Measurements from ENCODE around the gene TRAP1. TPM values are rescaled to one million over a fixed set of nuclear protein-coding genes. Genes with fewer than 3 reads are reported as not detected.

TRAP1 gene
- total and polyA plus RNA-seq, 8 donors = 39.5 to 460 (median 88.7) TPM

GRCh38 chr16:3734758-3735221, 17.5 kb upstream of the TRAP1 start:
- 93 to 98% (median 96%) methylated on average over 23 to 25 of the region's 25 CpGs for WGBS, 5 donors
- TF ChIP-seq EP300 (IDR thresholded peaks at IDR 0.05) = no peak
- no peak for TF ChIP-seq POLR2AphosphoS5 (IDR thresholded peaks at IDR 0.05)
- no peak for TF ChIP-seq POLR2A (IDR thresholded peaks at IDR 0.05)
- TF ChIP-seq CTCF (IDR thresholded peaks at IDR 0.05) = no peak
- H3K36me3 ChIP-seq = peaks cover 89 to 100% (median 100%) of the 10 kb centered on the region in 4 donors
- intact Hi-C loops (cut with DNase I; ENCODE audit: low total_unique reads) = no loop called here
- H3K27me3 ChIP-seq = no peaks in the 10 kb centered on the region
- DNase-seq = no peak
- H3K4me3 ChIP-seq = no peak overlapping the region
- H3K9me3 ChIP-seq = no peaks in the 10 kb centered on the region
- H3K4me1 ChIP-seq = peaks cover 0 to 11% (median 3%) of the 10 kb centered on the region in 4 donors
- H3K27ac ChIP-seq = no peak overlapping the region

DNA sequence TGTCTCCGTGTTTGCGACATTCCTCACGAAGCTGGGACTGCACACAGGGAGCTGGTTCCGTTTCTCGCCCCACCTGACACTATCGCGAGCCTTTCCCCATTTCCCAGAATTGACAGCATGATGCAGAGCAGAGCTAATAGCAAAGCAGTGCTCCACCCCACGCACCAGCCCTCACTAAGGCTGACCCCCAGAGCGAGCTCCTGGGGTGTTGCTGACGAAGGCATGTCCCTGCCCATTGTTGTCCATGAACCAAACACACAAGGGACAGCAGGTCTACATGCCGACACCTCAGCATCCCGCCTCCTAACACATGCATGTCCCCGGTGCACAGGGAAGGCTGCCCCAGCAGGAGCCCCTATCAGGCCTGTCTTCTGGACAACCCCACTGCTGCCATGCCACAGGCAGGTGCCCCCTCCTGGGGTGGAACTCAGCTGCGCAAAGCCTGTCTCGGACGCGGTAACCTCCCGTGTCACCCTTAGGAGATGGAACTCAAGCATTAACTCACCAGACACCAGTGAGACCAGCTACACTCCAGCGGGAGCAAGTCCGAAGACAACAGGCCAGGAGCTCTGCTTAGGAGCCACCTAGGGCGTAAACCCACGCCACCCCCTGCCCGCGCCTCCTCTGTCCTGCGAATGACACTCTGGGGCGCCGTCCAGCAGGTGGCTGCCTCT, 16.9 kb upstream of the TRAP1 start:
- WGBS, 5 donors = 97 to 99% (median 98%) methylated on average over 18 to 27 of the region's 27 CpGs
- Histone ChIP-seq H3K9me3 (no peaks in the 10 kb centered on the region), H3K4me3 (no peak overlapping the region), H3K27ac (no peak overlapping the region), H3K36me3 (peaks cover 89 to 100% (median 100%) of the 10 kb centered on the region in 4 donors), H3K27me3 (no peaks in the 10 kb centered on the region), H3K4me1 (peaks cover 0 to 11% (median 3%) of the 10 kb centered on the region in 4 donors)
- TF ChIP-seq POLR2A (IDR thresholded peaks at IDR 0.05) (no peak), POLR2AphosphoS5 (IDR thresholded peaks at IDR 0.05) (no peak), CTCF (IDR thresholded peaks at IDR 0.05) (no peak), EP300 (IDR thresholded peaks at IDR 0.05) (no peak)
- DNase-seq = no peak
- intact Hi-C loops (cut with DNase I; ENCODE audit: low total_unique reads) = no loop called here

- Histone ChIP-seq H3K4me1 (no peaks in the 10 kb centered on the region), H3K4me3 (no peak overlapping the region), H3K27ac (no peak overlapping the region), H3K27me3 (no peaks in the 10 kb centered on the region), H3K9me3 (no peaks in the 10 kb centered on the region), H3K36me3 (peaks cover 89 to 100% (median 100%) of the 10 kb centered on the region in 4 donors)
- WGBS, 5 donors = 87 to 95% (median 92%) methylated on average over 8 of the region's 8 CpGs
- DNase-seq = no peak
- TF ChIP-seq POLR2AphosphoS5 (IDR thresholded peaks at IDR 0.05) (no peak), EP300 (IDR thresholded peaks at IDR 0.05) (no peak), POLR2A (IDR thresholded peaks at IDR 0.05) (no peak), CTCF (IDR thresholded peaks at IDR 0.05) (no peak)
- intact Hi-C loops (cut with DNase I; ENCODE audit: low total_unique reads) = no loop called here
Observed at GRCh38 chr16:3732171-3732570, 14.8 kb upstream of the TRAP1 start.

GRCh38 chr16:3731126-3731935, 14.0 kb upstream of the TRAP1 start:
- intact Hi-C loops (cut with DNase I; ENCODE audit: low total_unique reads) = no loop called here
- H3K27me3 ChIP-seq = no peaks in the 10 kb centered on the region
- H3K36me3 ChIP-seq = peaks cover 81 to 100% (median 100%) of the 10 kb centered on the region in 4 donors
- DNase-seq = no peak
- WGBS, 5 donors = 90 to 96% (median 93%) methylated on average over 24 to 34 of the region's 34 CpGs
- TF ChIP-seq POLR2AphosphoS5 (IDR thresholded peaks at IDR 0.05) = no peak
- TF ChIP-seq POLR2A (IDR thresholded peaks at IDR 0.05) = no peak
- no peak for TF ChIP-seq CTCF (IDR thresholded peaks at IDR 0.05)
- TF ChIP-seq EP300 (IDR thresholded peaks at IDR 0.05) = no peak
- H3K4me1 ChIP-seq = no peaks in the 10 kb centered on the region
- no peaks in the 10 kb centered on the region for H3K9me3 ChIP-seq
- H3K4me3 ChIP-seq = no peak overlapping the region
- no peak overlapping the region for H3K27ac ChIP-seq

All from stomach (tissue), 9 donors.